OCI-LY7 (cell line): ENCODE results near the gene VEGFC. TPM values are rescaled to one million over a fixed set of nuclear protein-coding genes. Genes with fewer than 3 reads are reported as not detected.

Experiments
- BruUV-seq: library from RNA; stranded (reverse); fragments of 400-500 nt; replicated peaks from 2 replicates; lab custom pipeline; 2021; lab: Mats Ljungman, UMichigan
- CTCF ChIA-PET: fragments of 300-600 bp; sonication (Branson Sonifier 250); formaldehyde crosslinking; loops from one replicate; lab custom pipeline; 2022; ENCODE audit warnings: antibody characterized with exemption; ENCODE audit not compliant: unreplicated experiment; lab: Charles Lee
- POLR2A ChIA-PET: fragments of 300-600 bp; sonication (Branson Sonifier 250); formaldehyde crosslinking; loops from one replicate; lab custom pipeline; 2022; ENCODE audit warnings: antibody characterized with exemption; lab: Charles Lee
- DNase-seq: peaks from one replicate; pipeline ENCODE4 v3.0.0-alpha.2; 2015; ENCODE audit warnings: low spot score
- H2AFZ ChIP-seq: fragments of 200-600 bp; sonication (generic), shearing (Covaris generic); 2 replicates; pipeline ENCODE4 v1.6.1; 2014; ENCODE audit warnings: mild to moderate bottlenecking, antibody characterized with exemption, low read length, moderate library complexity
- H3K27ac ChIP-seq: fragments of 200-600 bp; sonication (generic); 2 replicates; pipeline ENCODE4 v1.5.1; 2014; ENCODE audit warnings: mixed run types, low read depth, mild to moderate bottlenecking, moderate library complexity, low read length, inconsistent platforms; ENCODE audit not compliant: poor library complexity, severe bottlenecking
- H3K36me3 ChIP-seq: fragments of 200-600 bp; sonication (generic); 2 replicates; pipeline ENCODE4 v1.6.1; 2014; ENCODE audit warnings: mild to moderate bottlenecking, antibody characterized with exemption, low read length, moderate library complexity, mixed read lengths; ENCODE audit not compliant: insufficient read depth
- H3K4me1 ChIP-seq: fragments of 200-600 bp; sonication (generic); 2 replicates; pipeline ENCODE4 v1.5.1; 2014; ENCODE audit warnings: mild to moderate bottlenecking, low read length; ENCODE audit not compliant: insufficient read depth, poor library complexity, severe bottlenecking
- H3K4me2 ChIP-seq: fragments of 200-600 bp; sonication (generic); 2 replicates; pipeline ENCODE4 v1.6.1; 2014; ENCODE audit warnings: mild to moderate bottlenecking, low read length
- H3K4me3 ChIP-seq: fragments of 200-600 bp; sonication (generic); 2 replicates; pipeline ENCODE4 v1.5.1; 2014; ENCODE audit warnings: mild to moderate bottlenecking, low read depth, low read length; ENCODE audit not compliant: poor library complexity, severe bottlenecking
- H3K79me2 ChIP-seq: fragments of 200-600 bp; sonication (generic); 2 replicates; pipeline ENCODE4 v1.6.1; 2016; ENCODE audit warnings: low read depth, mild to moderate bottlenecking, low read length, moderate library complexity, mixed read lengths; ENCODE audit not compliant: insufficient read depth
- H3K9me2 ChIP-seq: fragments of 200-600 bp; sonication (generic); 2 replicates; pipeline ENCODE4 v1.6.1; 2016; ENCODE audit warnings: mild to moderate bottlenecking, low read length, mixed read lengths; ENCODE audit not compliant: insufficient read depth
- H3K9me3 ChIP-seq: fragments of 200-600 bp; sonication (generic); 2 replicates; pipeline ENCODE4 v1.6.1; 2014; ENCODE audit warnings: mild to moderate bottlenecking, mixed run types, low read length, mixed read lengths
- H4K20me1 ChIP-seq: fragments of 200-600 bp; sonication (generic); 2 replicates; pipeline ENCODE4 v1.6.1; 2014; ENCODE audit warnings: mild to moderate bottlenecking, antibody characterized with exemption, low read length, moderate library complexity, mixed read lengths; ENCODE audit not compliant: insufficient read depth
- EZH2phosphoT487 ChIP-seq: fragments of 200-600 bp; sonication (generic); IDR thresholded peaks from 2 replicates; pipeline ENCODE4 v1.6.1; 2018; ENCODE audit warnings: low read depth, borderline replicate concordance, mild to moderate bottlenecking, mixed run types, antibody characterized with exemption, low read length, moderate library complexity, mixed read lengths
- intact Hi-C: fragments of 100-400 bp; cut with micrococcal nuclease; formaldehyde crosslinking; loops from one replicate; pipeline ENCODE4 v1.10.0; 2022; ENCODE audit not compliant: unreplicated experiment
- total RNA-seq, 2 experiments: library from RNA; depleted of rRNA in 1 of 2; stranded (reverse); fragments of >200 nt in 1 of 2; shearing (Covaris generic) in 1 of 2; gene quantifications; 2 replicates each; pipeline ENCODE4 v1.2.3, GENCODE V29; 2014 to 2022
- TF ChIP-seq, protein P1 (sequence below): fragments of 200-600 bp; sonication (generic); conservative IDR thresholded peaks from 2 replicates; pipeline ENCODE4 v1.5.1; 2014; ENCODE audit warnings: mild to moderate bottlenecking, antibody characterized with exemption, low read length, moderate library complexity, mixed read lengths

The VEGFC gene
- total RNA-seq, 2 experiments from 2014 or later: not detected

GRCh38 chr4:176636292-176636691, 156.4 kb downstream of the VEGFC start:
- Histone ChIP-seq H3K79me2 (no peaks in the 10 kb centered on the region), H3K27ac (no peak overlapping the region), H3K9me2 (no peaks in the 10 kb centered on the region), H3K36me3 (no peaks in the 10 kb centered on the region), H3K4me1 (no peaks in the 10 kb centered on the region), H3K4me3 (no peak overlapping the region), H3K4me2 (no peak overlapping the region), H4K20me1 (no peaks in the 10 kb centered on the region), H3K9me3 (no peaks in the 10 kb centered on the region), H2AFZ (no peak overlapping the region)
- ChIA-PET POLR2A (interaction anchor here (0.7 to 1.1 kb wide), 2 partner anchors 26 to 192 kb away, joined by 4 read pairs; no protein-coding TSS in a partner anchor), CTCF (no interaction called here)
- intact Hi-C loops: no loop called here
- no TSS peak for BruUV-seq
- DNase-seq: no peak
- TF ChIP-seq EZH2phosphoT487: no peak
- TF ChIP-seq, protein P1, sequence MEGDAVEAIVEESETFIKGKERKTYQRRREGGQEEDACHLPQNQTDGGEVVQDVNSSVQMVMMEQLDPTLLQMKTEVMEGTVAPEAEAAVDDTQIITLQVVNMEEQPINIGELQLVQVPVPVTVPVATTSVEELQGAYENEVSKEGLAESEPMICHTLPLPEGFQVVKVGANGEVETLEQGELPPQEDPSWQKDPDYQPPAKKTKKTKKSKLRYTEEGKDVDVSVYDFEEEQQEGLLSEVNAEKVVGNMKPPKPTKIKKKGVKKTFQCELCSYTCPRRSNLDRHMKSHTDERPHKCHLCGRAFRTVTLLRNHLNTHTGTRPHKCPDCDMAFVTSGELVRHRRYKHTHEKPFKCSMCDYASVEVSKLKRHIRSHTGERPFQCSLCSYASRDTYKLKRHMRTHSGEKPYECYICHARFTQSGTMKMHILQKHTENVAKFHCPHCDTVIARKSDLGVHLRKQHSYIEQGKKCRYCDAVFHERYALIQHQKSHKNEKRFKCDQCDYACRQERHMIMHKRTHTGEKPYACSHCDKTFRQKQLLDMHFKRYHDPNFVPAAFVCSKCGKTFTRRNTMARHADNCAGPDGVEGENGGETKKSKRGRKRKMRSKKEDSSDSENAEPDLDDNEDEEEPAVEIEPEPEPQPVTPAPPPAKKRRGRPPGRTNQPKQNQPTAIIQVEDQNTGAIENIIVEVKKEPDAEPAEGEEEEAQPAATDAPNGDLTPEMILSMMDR: no peak

GRCh38 chr4:176635372-176636261, 157.1 kb downstream of the VEGFC start:
- Histone ChIP-seq H3K27ac (no peak overlapping the region), H3K79me2 (no peaks in the 10 kb centered on the region), H3K4me3 (no peak overlapping the region), H4K20me1 (no peaks in the 10 kb centered on the region), H3K9me2 (no peaks in the 10 kb centered on the region), H2AFZ (no peak overlapping the region), H3K4me2 (no peak overlapping the region), H3K4me1 (no peaks in the 10 kb centered on the region), H3K9me3 (no peaks in the 10 kb centered on the region), H3K36me3 (no peaks in the 10 kb centered on the region)
- intact Hi-C loops: no loop called here
- TF ChIP-seq, protein P1: no peak
- no peak for TF ChIP-seq EZH2phosphoT487
- DNase-seq: no peak
- POLR2A ChIA-PET: interaction anchor here (1.1 kb wide), 1 partner anchor 27 kb away, joined by 4 read pairs; no protein-coding TSS in a partner anchor
- CTCF ChIA-PET: no interaction called here
- no TSS peak for BruUV-seq
